ENCODE data around the gene TBC1D2B.
"Not testable (repeated sequence)": the region's sequence is repeated elsewhere in the genome, so short reads cannot be mapped to it uniquely, and the experiment has no call there.

Gene TBC1D2B

DNA sequence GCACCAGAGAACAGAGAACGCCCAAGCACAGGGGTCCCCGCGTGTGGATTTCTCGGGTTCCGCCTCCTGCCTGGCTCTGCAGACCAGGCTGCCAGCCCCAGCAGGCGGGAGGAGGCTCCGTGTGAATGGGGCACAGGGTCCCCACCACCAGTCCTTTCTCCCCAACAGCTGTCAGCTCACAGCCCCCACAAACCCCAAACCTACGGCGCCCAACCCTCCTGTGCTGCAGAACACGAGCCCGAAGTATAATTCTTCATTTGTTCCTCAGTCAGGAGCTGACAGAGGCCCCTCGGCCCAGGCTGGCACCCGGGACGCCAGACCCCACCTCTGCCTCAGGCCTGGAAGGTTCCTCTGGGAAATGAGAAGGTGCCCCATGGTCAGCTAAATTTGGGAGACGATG, 78.0 kb downstream of the TBC1D2B start:
- DNase-seq: no peak

DNA sequence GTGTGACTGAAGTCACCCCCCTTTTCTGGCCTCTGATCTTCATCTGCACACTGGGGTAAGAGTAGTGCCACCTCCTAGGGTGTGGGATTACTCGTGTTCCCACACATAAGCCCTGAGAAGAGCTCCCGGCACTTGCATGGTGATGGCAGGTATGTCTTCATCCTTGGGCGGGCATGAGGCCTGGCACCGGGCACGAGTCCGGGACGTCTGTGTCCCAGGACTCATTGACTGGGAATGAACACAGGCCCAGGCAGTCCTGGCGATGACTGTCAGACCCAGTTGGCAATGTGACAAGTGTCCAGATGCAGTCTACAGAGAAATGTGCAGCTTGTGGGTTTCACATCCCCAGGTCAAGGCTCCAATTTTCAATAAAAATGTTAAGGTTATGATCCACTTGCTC, 78.9 kb downstream of the TBC1D2B start:
- no peak for DNase-seq

DNA sequence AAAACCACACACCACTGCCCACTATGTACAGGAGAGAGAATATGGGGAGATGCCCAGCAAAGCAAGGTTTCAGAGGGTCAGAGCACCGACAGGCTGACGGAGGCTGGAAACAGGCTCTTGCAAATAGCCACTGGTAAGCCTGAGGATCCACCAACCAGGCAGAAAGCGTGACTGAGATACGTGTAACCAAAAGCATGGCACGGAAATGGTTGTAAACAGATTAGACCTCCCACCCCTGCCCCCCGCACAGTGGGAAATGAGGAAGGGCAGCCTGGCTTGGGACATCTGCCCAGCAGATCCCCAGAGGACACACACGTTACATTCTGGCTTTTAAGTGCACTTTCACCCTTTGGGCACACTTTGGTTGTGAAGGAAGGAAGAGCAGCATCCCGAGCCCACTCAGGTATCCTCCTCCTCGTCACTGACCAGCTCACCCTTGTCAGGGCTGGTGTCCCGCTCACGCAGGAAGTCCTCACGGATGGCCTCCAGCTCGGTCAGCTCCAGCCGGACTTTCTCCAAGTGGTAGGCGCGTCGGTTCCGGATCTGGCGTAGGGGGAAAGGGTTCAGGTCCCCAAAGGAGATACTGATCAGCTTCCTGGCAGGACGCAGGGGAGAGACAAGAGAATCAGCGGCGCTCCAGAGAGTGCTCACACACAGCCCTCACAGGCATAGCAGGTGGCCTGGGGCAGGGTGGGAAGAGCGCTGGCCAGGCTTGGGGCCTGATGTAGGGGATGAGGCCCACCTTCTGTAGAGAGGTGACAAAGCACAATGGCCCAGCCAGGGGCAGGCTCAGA, 79.6 kb downstream of the TBC1D2B start:
- DNase-seq: not testable (repeated sequence)

DNA sequence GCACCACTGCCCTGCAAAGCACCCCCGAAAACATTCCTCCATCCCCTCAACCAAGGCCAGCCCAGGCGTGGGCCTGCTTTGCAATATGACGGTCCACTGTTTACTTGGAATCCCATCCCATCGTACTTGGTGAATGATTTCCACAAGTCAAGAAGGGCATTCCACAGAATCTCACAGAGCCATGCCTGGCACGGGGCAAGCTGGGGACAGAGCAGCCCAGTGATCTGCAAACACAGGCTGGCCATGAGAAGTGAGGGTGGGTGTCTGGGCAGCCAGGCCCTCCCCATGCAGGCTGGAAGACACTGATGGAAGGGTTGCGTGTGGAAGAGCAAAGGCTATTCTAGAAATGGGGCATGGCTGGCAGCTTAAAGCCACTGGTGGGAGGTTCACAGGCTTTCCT, 80.3 kb downstream of the TBC1D2B start:
- DNase-seq: not testable (repeated sequence)

DNA sequence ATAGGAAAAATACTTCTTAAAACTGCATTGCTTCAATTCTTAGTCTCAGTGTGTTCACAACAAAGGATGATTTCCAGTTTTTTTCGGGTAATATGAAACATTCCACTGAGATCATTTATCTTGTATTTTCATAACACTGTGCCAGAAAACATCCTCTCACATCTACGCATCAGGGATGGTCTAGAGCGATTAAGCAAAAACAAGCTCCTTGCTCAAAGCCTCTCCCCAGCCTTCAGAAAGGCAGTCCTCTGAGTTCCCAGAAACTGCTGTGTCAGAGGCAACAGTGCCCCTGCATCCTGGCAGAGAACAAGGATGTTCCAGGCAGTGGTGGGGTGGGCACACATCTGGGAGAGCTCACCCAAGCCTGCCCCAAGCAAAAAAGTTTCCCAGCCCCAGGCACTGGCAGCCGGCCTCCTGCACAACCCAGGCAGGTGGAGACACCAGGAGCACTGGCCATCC, 80.8 kb downstream of the TBC1D2B start:
- DNase-seq: peak; percentile 21

DNA sequence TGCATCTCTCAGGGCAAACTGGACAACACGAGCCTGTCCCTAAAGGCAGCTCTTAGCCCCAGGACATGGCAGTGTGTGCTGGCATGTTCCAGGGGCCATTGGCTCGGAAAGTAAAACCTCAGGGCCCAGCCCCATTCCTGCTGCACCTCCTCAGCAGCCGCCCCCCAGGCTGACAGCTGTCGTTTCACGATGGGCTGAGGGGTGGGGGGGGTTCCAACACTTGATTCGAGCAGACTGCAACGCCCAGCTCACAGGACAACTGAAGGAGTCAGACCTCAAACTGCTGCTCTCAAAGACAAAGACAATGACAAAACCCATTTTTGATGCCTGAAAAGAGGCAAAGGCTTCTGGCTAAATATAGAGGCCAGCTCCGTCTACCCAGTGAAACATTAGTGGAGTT, 81.3 kb downstream of the TBC1D2B start:
- peak; percentile 62 for DNase-seq

DNA sequence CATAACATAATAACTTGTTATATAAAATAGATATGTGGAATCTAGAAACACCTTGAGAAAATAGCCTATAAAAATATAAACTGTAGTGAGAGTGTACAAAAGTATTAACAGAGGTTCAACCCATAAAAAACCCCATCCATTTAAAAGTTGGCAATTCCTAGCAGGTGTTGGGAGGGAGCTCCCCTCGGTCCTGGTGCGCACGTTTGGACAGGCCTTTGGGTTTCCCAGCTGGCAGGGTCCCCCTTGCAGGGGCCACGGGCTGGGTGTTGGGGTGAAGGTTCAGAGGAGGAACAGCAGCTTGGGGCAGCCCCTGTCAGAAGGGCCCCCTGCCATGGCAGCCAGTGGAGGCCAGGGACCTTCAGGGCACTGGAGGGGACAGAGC, 82.0 kb downstream of the TBC1D2B start:
- not testable (repeated sequence) for DNase-seq

DNA sequence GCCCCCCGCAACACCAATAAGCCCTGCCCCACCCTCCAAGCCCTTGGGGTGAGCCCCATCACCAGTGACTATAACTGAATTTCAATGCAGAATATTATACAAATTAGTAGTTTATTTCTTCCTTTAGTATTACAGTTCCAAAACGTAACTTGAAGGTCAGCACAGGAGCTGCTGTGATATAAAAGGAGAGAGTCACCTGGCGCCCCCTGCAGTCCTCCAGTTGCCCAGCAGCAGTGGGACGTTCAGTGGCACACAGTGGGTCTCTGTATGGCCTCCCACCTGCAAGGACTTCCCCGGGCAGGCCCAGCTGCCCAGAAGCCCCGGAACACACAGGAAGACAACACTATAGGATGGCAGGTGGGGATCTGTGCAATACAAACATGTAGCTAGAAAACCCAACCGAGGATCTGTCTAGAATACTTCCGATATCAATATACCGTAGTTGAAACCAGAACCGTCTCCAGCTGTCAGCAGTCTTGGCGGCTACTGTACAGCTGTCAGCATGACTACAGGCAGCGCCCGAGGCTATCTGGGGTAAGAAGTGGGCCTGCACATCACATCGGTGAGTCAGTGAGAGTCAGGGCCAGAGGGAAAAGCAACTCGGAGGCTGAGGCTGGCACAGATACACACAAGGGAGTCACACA, 82.5 kb downstream of the TBC1D2B start:
- DNase-seq: not testable (repeated sequence)

DNA sequence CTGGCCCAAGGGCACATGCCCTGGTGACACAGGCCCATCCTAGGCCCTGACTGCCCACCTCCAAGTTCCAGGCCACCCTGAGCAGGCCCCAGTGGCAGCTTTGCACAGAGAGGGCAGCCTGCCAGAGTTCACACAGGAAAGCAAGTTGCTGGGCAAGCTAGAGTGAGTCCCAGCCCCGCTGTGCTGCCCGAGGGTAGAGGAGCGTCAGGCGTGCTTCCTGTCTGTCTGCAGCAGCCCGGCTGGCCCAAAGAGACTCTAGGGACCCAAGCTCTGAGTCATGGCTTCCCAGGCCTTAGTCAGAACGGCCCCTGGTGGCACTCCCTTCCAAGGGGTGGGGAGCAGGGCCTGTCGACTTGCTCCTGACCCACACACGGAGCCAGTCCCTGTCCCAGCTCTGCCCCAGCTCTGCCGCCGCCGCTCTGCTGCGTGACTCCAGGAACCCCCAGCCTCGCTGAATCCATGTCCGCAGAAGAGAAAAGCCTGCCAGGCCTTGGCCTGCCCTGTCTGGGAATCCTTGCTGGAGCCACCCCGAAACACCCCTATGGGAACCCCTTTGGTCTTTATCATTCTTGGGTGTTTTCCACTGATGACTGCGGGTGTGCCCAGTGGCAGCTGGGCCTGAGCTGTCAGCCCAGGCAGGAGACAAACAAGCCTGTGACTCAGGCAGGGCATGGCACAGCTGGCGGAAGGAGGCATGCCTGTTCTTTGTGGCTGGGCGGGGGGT, 83.4 kb downstream of the TBC1D2B start:
- DNase-seq: not testable (repeated sequence)

DNA sequence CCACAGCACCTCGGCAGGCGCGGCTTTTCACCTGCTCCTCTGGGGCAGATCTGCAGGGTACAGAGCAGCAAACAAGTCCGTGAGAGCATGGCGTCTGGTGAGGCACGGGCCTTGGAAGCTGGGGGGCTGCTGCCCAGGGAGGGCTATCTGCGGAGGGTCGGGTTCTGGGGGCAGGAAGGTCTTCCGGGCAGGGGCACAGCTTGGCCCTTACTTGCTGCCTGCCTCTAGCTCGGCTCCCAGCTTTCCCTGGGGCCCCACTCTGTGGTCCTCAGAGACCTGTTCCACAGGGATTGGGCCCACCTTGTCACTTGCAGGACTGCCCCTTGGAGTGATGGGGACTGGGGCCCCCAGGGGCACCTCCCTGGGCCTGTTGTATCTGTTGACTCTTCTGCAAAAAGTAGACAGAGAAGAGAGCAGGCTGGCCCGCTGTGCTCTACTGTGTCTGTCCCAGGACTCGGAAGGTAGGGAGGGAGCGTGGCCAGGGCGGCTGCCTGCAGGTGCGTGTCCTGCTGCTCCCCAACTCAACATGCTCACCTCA, 84.1 kb downstream of the TBC1D2B start:
- no peak for DNase-seq

DNA sequence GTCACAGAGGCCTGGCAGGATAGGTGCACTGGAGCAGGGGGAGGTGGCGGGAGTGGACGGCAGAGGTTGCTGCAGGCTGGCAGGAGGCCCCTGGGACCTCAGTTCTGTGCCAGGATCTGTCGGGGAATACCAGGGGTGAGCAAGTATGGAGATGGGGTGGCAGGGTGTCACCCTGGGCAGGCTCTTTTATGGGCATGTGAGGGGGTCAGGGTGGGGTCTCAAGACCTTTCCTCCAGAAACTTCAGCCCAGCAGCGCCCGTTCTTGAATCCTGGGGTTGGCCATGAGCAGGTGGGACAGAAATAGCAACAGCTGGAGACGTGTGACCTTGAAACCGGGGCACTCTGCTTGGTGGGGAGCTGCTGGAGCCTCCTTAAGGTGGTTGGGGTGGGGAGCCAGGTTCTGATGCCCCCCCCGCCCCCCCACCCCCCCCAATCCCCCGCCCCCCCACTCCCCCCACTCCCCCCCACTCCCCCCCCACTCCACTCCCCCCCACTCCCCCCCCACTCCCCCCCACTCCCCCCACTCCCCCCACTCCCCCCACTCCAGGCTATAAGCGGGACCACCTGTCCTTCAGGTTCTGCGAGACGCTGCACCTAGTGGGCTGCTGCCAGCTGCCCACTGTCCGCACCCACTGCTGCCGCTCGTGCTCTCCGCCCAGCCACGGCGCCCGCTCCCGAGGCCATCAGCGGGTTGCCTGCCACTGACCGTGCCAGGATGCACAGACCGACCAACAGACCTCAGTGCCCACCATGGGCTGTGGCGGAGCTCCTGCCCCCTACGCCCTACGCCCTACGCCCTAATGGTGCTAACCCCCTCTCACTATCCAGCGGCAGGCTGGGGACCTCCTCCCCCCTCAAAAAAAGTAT, 84.9 kb downstream of the TBC1D2B start:
- DNase-seq: no peak

DNA sequence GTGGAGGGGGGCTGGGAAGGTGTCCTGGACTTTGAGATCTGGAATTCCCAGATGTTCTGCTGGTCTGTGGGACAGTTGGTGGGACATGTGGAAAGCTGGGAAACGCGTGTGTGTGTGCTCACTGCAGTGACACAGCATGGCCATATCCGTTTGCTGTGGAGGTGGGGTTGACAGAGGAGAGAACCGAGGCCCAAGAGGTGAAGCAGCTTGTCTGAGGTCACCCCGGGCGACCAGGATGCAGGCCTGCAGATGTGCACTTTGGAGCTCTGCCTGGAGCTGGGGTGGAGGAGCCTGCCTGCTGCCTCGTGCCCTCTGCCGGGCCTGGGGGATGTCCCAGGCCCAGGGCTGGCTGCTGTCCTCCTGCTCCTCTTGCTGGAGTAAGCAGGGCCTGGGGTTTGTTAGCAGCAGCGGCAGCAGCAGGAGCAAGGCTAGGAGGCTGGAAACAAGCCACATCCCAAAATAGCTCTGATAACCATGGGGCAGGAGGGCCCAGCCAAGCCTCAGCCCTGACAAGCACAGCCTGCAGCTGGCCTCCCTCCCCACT, 85.8 kb downstream of the TBC1D2B start:
- DNase-seq: not testable (repeated sequence)

DNA sequence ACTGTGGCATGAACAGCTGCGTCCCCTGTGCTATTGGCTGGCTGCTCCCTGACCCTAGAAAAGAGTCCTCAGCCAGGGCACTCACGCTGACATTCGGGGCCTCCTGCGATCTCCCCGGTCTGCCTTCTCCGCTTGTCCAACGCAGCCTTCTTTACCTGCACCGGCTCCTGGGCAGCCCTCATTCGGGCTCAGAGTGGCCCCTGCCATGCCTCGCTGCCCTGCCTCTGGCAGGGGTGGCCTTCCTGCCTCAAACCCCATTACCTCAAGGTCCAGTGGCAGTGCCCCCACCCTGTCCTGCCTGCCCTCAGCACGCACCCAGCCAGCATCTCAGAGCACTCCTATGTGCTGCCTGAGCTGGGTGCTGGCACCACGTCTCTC, 86.5 kb downstream of the TBC1D2B start:
- DNase-seq: no peak

DNA sequence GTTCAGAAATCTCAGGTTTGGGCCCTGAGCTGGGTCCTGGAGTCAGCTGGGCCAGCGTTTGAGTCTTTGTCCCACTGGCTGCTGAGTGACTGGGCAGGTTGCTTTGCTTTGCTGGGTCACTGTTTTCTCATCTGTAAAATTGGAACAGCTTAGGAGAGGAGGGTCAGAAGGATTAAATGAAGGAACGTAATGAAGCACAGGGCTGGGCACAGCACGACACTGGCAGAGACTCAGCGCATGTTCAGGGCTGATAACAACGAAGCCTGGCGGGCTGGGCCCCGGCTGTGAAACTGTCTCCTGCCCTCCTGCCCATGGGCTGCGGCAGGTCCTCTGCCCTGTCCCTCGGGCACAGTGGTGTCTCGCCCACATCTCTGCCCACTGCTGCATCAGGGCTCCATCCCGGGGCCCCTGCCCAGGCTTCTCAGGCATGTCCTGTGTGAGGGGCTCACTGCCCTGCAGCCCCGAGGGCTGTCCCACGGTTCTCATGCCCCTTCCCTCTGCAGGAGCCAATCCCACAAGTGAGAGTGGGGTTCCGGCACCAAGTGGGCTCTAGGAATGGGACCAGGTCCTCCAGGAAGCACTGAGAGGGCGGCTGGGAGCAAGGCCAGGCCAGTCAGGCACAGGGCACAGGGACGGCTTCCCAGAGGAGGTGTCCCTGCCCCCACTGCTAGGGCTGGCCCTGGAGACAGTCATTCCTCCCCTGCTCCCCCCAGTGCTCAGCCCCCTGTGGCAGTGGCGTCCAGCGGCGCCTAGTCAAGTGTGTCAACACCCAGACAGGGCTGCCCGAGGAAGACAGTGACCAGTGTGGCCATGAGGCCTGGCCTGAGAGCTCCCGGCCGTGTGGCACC, 88.0 kb downstream of the TBC1D2B start:
- no peak for DNase-seq

DNA sequence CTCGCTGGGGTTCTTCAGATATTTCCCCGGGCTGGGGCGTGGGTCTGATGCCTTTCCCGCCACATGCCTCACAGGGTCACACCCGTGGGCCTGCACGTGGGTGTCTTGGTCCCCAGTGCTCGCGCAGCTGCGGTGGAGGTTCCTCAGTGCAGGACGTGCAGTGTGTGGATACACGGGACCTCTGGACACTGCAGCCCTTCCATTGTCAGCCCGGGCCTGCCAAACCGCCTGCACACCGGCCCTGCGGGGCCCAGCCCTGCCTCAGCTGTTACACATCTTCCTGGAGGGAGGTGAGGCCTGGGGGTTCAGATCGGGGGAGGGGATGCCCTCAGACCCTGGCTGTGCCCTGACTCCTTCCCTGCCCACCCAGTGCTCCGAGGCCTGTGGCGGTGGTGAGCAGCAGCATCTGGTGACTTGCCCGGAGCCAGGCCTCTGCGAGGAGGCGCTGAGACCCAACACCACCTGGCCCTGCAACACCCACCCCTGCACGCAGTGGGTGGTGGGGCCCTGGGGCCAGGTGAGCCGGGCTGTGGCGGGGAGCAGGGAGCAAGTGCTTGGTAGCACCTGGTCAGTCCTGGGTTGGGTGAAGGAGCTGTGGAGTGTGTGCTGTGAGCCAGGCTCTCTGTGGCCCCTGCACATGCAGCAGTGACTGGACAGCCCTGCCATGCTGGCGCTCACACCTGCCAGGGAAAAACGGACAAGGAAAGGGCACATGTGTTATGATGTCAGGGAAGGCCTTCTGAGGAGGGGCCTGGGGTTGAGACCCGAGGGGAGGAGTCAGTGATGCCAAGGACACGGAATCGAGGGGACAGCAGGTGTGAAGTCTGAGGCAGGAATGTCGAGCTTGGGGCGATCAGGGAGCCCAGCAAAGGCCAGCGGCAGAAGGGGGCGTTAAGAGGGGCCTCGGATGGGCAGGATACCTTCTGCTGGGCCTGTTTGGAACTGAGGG, 88.9 kb downstream of the TBC1D2B start:
- DNase-seq: no peak

DNA sequence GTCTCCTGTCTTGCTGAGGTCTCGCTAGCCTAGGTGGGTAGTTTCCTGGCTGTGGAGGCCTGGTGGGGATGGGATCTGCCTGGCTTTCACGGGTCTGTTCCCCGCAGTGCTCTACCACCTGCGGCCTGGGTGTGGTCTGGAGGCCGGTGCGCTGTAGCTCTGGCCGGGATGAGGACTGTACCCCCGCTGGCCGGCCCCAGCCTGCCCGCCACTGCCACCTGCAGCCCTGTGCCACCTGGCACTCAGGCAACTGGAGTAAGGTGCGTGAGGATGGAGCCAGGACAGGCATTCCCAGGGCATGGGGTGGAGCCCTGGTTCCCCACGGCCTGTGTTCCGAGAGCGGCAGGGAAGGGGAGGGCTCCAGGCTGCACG, 89.8 kb downstream of the TBC1D2B start:
- DNase-seq: not testable (repeated sequence)

DNA sequence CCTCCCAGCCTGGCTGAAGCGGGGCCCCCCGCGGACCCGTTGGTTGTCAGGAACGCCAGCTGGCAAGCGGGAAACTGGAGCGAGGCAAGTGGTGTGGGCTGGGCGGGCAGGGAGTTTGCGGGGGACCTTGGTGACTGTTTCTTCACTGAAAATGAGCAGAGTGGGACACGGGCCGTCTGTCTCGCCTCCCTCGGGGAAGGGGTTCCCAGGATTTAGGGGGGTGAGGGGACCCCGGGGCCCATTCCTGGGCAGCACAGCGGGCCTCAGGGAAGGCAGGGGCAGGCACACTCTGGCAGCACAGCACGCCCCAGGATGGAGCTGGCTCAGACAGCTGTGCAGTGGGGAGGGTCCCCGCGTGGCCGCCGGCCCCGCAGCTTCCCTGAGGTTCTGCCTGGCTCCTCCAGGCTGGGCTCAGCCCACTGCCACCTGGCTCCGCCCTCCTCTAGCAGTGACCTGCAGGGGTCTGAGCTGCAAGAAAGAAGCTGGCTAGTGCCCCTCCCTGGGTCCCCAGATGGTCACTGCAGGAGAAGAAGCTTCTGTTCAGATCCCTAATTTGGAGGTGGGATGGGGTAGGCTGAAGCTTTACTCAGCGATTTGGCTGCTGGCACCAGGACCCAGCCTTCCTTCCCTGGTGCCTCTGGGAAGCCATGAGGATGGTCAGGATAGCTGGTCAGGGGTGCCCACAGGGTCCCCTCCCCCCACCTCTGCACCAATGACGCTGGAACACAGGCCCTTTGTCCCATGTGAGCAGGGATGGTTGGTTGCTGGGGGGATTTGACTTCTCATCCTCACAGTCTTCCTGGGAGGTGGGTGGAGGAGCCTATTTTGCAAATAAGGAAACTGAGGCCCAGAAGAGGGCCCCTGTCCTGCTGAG, 90.4 kb downstream of the TBC1D2B start:
- DNase-seq: peak; percentile 65

DNA sequence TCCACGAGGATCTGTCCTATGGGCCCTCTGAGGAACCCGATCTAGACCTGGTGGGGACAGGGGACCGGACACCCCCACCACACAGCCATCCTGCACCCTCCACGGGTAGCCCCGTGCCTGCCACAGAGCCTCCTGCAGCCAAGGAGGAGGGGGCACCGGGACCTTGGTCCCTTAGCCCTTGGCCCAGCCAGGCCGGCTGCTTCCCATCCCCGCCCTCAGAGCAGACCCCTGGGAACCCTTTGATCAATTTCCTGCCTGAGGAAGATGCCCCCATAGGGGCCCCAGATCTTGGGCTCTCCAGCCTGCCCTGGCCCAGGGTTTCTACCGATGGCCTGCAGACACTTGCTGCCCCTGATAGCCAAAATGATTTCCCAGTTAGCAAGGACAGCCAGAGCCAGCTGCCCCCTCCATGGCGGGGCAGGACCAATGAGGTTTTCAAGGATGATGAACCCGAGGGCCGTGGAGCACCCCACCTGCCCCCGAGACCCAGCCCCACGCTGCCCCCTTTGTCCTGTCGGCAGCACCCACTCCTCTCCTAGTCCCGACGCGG, 91.5 kb downstream of the TBC1D2B start:
- no peak for DNase-seq
